GM21619 (cell line): ENCODE measurements around the gene DLX6.

Source experiments
- ATAC-seq: cut with Tn5 transposase; IDR thresholded peaks from one replicate; pipeline ENCODE4 v1.9.1; 2021; ENCODE audit not compliant: unreplicated experiment

DLX6 gene

GRCh38 chr7:96995406-96996110, 9.8 kb upstream of the DLX6 start:
- ATAC-seq: no peak

GRCh38 chr7:96996111-96996957, 9.0 kb upstream of the DLX6 start:
- no peak for ATAC-seq

GRCh38 chr7:96996958-96997511, 8.3 kb upstream of the DLX6 start:
- ATAC-seq: no peak

GRCh38 chr7:96997512-96998032, 7.8 kb upstream of the DLX6 start:
- ATAC-seq: no peak

- no peak for ATAC-seq
These were observed 7.0 kb upstream of the DLX6 start for GRCh38 chr7:96998333-96998732.

DNA sequence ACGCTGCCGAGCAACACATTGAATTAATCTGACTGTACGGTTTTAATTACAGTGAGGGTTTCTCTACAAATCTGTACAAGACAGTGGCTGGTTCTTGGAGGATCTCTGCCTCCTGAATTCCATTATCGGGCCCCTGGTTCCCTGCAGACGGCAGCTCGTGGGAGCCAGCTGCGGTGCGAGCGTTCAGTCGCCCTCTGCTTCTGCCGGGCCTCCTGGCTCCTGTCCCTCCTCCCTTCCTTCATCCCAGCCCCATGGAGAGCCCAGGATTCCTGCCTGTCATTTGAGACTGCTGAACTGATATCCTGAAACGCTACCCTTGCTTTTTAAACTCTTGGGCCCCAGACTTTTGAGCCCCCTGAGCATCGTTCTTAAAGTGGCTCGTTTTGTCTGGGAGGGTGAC, 6.6 kb upstream of the DLX6 start:
- no peak for ATAC-seq

DNA sequence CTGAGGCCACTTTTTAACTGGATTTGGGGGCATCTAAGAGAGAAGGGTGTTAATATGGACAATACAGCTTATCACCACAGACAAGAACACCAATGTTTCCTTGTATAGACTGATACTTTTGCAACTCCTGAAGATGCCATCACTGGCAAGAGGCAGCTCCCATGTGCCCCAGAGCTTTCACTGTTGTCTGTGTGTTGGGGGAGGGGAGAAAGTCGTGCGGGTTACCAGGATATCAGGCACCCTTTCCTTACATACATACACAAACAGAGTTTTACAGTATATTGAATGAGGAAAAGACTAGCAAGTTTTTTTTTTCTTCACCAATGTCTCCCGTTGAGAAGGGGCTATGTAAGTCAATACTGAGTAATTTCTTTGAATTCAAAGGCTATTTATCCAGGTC, 4.1 kb upstream of the DLX6 start:
- ATAC-seq: no peak

GRCh38 chr7:97001656-97002554, 3.4 kb upstream of the DLX6 start:
- no peak for ATAC-seq

GRCh38 chr7:97002555-97003261, 2.6 kb upstream of the DLX6 start:
- ATAC-seq: no peak

GRCh38 chr7:97003262-97004246, 1.8 kb upstream of the DLX6 start:
- ATAC-seq: no peak

- no peak for ATAC-seq
These were observed 838 bp upstream of the DLX6 start for GRCh38 chr7:97004247-97005182.

- peak; percentile 69 for ATAC-seq
These were observed 882 bp downstream of the DLX6 start for GRCh38 chr7:97006055-97006815.

- no peak for ATAC-seq
These were observed 1.6 kb downstream of the DLX6 start for GRCh38 chr7:97006816-97007582.

- no peak for ATAC-seq
These were observed 2.2 kb downstream of the DLX6 start for GRCh38 chr7:97007583-97007861.

DNA sequence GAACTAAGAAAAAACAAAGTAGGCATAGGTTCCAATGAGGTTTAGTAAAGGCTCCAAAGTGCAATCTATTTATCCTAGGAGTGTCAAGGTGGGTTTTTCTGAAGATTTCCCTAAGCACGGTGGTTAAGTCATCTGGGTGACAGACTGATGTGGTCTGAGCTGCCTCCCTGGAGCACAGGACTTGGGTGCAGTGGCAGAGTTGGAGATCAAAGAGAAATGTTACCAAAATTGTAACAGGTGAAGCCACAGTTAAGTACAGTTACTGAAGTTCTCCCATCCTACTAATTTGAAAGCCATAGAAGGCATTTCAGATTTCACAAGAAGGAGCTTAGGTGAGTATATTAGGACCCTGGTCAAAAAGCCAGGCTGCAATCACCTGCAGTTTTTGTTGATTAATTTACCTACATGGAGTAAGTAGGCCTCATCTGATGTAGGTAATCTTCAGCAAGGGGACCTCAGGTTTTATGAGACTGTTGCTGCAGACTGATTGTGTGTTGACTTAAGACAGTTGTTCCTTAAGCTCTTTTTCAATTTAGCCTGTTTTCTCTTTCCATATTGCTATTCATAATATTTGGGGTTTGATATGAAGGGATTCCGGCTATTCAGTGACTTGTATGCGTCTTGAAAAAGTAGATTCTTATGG, 3.0 kb downstream of the DLX6 start:
- ATAC-seq: no peak
